ENCODE measurements around the gene NUDT5. TPM values are rescaled to one million over a fixed set of nuclear protein-coding genes. Genes with fewer than 3 reads are reported as not detected.
A peak's percentile ranks its signal among the peaks of the same experiment; 100 is the strongest.

The NUDT5 gene
- polyA plus RNA-seq, 1 of the 3 experiments (the other 2 are of a cell fraction) = 61.2 TPM

GRCh38 chr10:12214763-12215218, 19.1 kb upstream of the NUDT5 start:
- Histone ChIP-seq H3K9ac (no peak overlapping the region), H3K27ac (ENCODE audit: low read depth in 2 of 2, low read length in 1 of 2) (peak overlapping the region in 1 of 2 experiments; percentile 53; a peak in 2 of 4 replicates), H3F3A (replicated peaks; ENCODE audit: insufficient read depth) (peaks cover 30% of the 10 kb centered on the region), H4K20me1 (ENCODE audit: insufficient read depth) (no peaks in the 10 kb centered on the region; the same call in 1 of the 2 replicates), H3K4me1 (ENCODE audit: control insufficient read depth in 1 of 2, insufficient read depth in 2 of 2, low read depth in 1 of 2, low read length in 1 of 2) (peaks cover 0 to 3% of the 10 kb centered on the region in 2 experiments; a peak in 2 of 4 replicates), H3K4me3 (ENCODE audit: low read depth in 2 of 2, low read length in 1 of 2) (no peak overlapping the region), H3K9me2 (no peaks in the 10 kb centered on the region), H3K4me2 (no peak overlapping the region), H3K9me3 (no peaks in the 10 kb centered on the region), H2AFZ (ENCODE audit: low read depth) (no peak overlapping the region), H3K36me3 (replicated peaks in 1 of 2; ENCODE audit: control insufficient read depth in 1 of 2, insufficient read depth in 2 of 2, low read length in 1 of 2) (peaks cover 69 to 79% of the 10 kb centered on the region in 2 experiments), H3K27me3 (ENCODE audit: insufficient read depth) (no peaks in the 10 kb centered on the region), H3K79me2 (ENCODE audit: insufficient read depth) (peaks cover 21% of the 10 kb centered on the region)
- CTCF ChIA-PET = interaction anchor here (0.6 to 6.0 kb wide), 38 partner anchors 9 to 884 kb away, joined by 3 to 78 read pairs (median 4); partner anchors contain the start of genes CDC123 and NUDT5
- DNase-seq = peak; percentile 47
- 46% methylated on average over 6 of the region's 6 CpGs for WGBS (ENCODE audit: low lambda C conversion rate)
- POLR2A ChIA-PET = no interaction called here
- TF ChIP-seq TCF12 (IDR thresholded peaks at IDR 0.05) = peak; percentile 15; the same call in 1 of the 2 replicates
- TF ChIP-seq RAD21 (IDR thresholded peaks at IDR 0.05; ENCODE audit: low read length) = peak; percentile 52
- TF ChIP-seq JUND (IDR thresholded peaks at IDR 0.05) = no peak
- TF ChIP-seq CTCF (IDR thresholded peaks at IDR 0.05) = peak; percentile 89

GRCh38 chr10:12214093-12214492, 18.4 kb upstream of the NUDT5 start:
- no peak overlapping the region for H3K4me3 ChIP-seq (ENCODE audit: low read depth in 2 of 2, low read length in 1 of 2)
- H3K9me2 ChIP-seq = no peaks in the 10 kb centered on the region
- WGBS (ENCODE audit: low lambda C conversion rate) = 71% methylated on average over 4 of the region's 4 CpGs
- peaks cover 20% of the 10 kb centered on the region for H3K79me2 ChIP-seq (ENCODE audit: insufficient read depth)
- H3K27ac ChIP-seq (ENCODE audit: low read depth in 2 of 2, low read length in 1 of 2) = peak overlapping the region; percentile 43 to 53; a peak in 3 of 4 replicates
- no peak for DNase-seq
- H3F3A ChIP-seq (replicated peaks; ENCODE audit: insufficient read depth) = peaks cover 30% of the 10 kb centered on the region
- peaks cover 0 to 3% of the 10 kb centered on the region in 2 experiments; a peak in 2 of 4 replicates for H3K4me1 ChIP-seq (ENCODE audit: control insufficient read depth in 1 of 2, insufficient read depth in 2 of 2, low read depth in 1 of 2, low read length in 1 of 2)
- no peaks in the 10 kb centered on the region; the same call in 1 of the 2 replicates for H4K20me1 ChIP-seq (ENCODE audit: insufficient read depth)
- no peaks in the 10 kb centered on the region for H3K27me3 ChIP-seq (ENCODE audit: insufficient read depth)
- no peak overlapping the region for H2AFZ ChIP-seq (ENCODE audit: low read depth)
- ChIA-PET POLR2A (no interaction called here), CTCF (interaction anchor here (0.6 to 6.0 kb wide), 25 partner anchors 8 to 885 kb away, joined by 3 to 78 read pairs (median 5); partner anchors contain the start of genes CDC123 and NUDT5)
- H3K36me3 ChIP-seq (replicated peaks in 1 of 2; ENCODE audit: control insufficient read depth in 1 of 2, insufficient read depth in 2 of 2, low read length in 1 of 2) = peaks cover 76 to 77% of the 10 kb centered on the region in 2 experiments
- H3K9ac ChIP-seq = no peak overlapping the region
- H3K4me2 ChIP-seq = no peak overlapping the region
- no peaks in the 10 kb centered on the region for H3K9me3 ChIP-seq
- TF ChIP-seq CTCF (IDR thresholded peaks at IDR 0.05) (no peak), TEAD4 (IDR thresholded peaks at IDR 0.05; ENCODE audit: borderline replicate concordance, insufficient read depth) (no peak), USF1 (IDR thresholded peaks at IDR 0.05; ENCODE audit: borderline replicate concordance, low read depth) (no peak), NFIC (IDR thresholded peaks at IDR 0.05; ENCODE audit: borderline replicate concordance) (no peak), GABPA (IDR thresholded peaks at IDR 0.05; ENCODE audit: low read depth) (no peak), TAF1 (IDR thresholded peaks at IDR 0.05; ENCODE audit: borderline replicate concordance, low read depth, low read length) (no peak), RFX5 (IDR thresholded peaks at IDR 0.05; ENCODE audit: low read length) (no peak), FOXJ3 (CRISPR knock-in tag; IDR thresholded peaks at IDR 0.05) (no peak), REST (IDR thresholded peaks at IDR 0.05; ENCODE audit: low read depth, low read length) (no peak), USF2 (IDR thresholded peaks at IDR 0.05; ENCODE audit: borderline replicate concordance, low read depth, low read length) (no peak), POLR2AphosphoS5 (IDR thresholded peaks at IDR 0.05; ENCODE audit: low read depth, low read length) (no peak), EZH2phosphoT487 (IDR thresholded peaks at IDR 0.05; ENCODE audit: borderline replicate concordance, low read depth) (no peak), EP300 (IDR thresholded peaks at IDR 0.05; ENCODE audit: borderline replicate concordance in 1 of 2, low read depth in 1 of 2, low read length in 1 of 2) (no peak), FOSL2 (IDR thresholded peaks at IDR 0.05; ENCODE audit: borderline replicate concordance, low read depth) (no peak)
